A549 treated with AZD9567 at 1 μM for 4 hours (cell line): ENCODE results near the gene TCL1B. TPM values are rescaled to one million over a fixed set of nuclear protein-coding genes. Genes with fewer than 3 reads are reported as not detected.

Experiments used
- total RNA-seq: library from RNA; stranded (reverse); fragments of 200-300 nt; extraction: Qiagen RNA extraction; gene quantifications from 5 replicates; pipeline ENCODE4 v1.2.3, GENCODE V29; 2022; ENCODE audit not compliant: insufficient read depth

The TCL1B gene, protein sequence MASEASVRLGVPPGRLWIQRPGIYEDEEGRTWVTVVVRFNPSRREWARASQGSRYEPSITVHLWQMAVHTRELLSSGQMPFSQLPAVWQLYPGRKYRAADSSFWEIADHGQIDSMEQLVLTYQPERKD
- not detected in 5 replicates for total RNA-seq

DNA sequence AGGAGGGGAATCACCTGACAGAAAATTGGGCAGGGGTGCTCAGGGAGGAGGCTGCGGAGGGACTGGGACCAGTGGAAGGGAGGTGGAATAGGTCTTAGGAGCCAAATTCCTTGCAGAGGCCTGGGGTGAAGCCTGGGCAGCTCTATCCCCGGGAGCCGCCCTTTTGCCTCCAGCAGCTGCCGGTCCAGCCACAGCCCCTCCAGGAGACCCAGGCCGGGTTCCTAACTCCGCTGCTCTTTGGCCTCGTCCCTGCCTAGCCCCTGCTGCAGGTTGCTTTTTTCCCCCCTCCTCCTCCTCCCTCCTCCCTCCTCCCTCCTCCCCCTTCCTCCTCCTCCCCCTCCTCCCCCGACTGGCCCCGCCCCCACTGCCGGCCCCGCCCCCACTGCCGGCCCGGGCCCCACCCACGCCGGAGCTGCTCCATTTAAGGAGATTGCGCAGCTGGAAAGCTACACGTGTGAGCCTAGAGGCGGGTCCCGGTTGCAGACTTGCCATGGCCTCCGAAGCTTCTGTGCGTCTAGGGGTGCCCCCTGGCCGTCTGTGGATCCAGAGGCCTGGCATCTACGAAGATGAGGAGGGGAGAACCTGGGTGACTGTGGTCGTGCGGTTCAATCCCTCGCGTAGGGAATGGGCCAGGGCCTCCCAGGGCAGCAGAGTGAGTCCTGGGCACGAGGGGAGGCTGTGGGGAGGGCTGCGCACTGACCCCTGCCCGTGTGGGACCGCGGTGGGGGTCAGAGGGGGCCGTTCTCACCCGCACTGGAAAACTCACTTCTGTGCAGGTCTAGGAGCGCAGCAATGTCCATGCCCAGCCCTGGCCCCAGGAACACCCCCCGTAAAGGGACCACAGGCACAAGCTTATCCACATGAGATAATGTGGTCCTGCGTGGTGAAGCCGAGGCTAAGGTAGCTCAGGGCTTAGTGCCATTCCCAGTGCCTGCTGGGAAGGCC is at the start of gene TCL1B:
Gene TCL1B, plus strand, starts transcription at position 449 of the 945 bp plus-strand sequence. Its CDS starts 42 bp downstream, at position 491.

DNA sequence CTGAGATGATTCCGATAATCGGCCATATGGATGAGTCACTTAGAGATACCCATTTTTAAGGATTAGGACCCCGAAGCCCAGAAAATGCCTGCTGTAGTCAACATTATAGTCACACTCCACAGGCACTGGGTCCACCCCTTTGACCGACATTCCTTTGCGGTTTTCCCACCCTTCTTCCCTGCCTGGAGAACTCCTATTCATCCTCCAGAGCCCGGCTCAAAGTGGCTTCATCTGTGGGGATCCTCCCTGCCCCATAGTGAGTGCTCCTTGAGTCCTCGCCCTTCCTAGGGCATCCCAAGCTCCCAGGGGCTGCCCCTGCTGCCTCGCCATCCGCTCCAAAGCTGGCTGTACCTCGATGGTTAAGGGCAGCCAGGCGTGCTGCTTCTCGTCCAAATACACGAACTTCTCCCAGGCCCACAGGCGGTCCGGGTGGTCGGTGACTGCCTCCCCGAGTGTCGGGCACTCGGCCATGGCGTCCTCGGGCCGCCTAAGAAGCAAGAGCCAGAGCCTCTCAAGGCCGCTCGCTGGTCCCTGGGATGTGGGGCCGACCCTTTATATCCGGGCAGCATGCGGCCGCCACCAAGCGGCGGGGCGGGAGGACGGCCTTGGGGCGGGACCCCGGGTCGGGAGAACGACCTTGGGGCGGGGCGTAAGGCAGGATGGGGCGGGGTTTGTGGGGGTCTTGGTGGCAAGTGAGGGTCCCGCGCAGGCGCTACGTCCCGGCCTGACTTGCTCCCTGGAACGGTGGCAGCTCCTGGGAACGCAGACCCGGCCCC is 27.6 kb downstream of the TCL1B start, which contains the start of gene TCL1A:
Gene TCL1A, minus strand, starts transcription at position 530 of the 776 bp plus-strand sequence. Its CDS starts 59 bp downstream, at position 471.

Other genes with a start within 250 kb of the TCL1B start
- 0.21 to 0.55 TPM (median 0.44 TPM) in 5 replicates for gene SYNE3, start 169.8 kb upstream of the TCL1B start, total RNA-seq
- 69.6 to 75.5 TPM (median 70.9 TPM) in 5 replicates for gene GLRX5, start 151.4 kb upstream of the TCL1B start, total RNA-seq
- gene TCL1A, start 27.7 kb downstream of the TCL1B start, total RNA-seq = not detected in 5 replicates
- gene TUNAR, start 190.4 kb downstream of the TCL1B start, total RNA-seq = not detected in 5 replicates